DOHH2 (cell line): ENCODE measurements around the gene PWWP3B.

Experiments used
- H3F3A ChIP-seq: fragments of 200-600 bp; sonication (generic), shearing (Covaris generic); 2 replicates; pipeline ENCODE4 v1.6.0; 2016; ENCODE audit warnings: antibody characterized with exemption, mild to moderate bottlenecking; ENCODE audit not compliant: control insufficient read depth, insufficient read depth
- H3K27ac ChIP-seq: fragments of 200-600 bp; sonication (generic); 2 replicates; pipeline ENCODE4 v1.5.1; 2014; ENCODE audit warnings: low read depth, mild to moderate bottlenecking, low read length, moderate library complexity
- H3K27me3 ChIP-seq: fragments of 200-600 bp; sonication (generic); 2 replicates; pipeline ENCODE4 v1.6.1; 2014; ENCODE audit warnings: mild to moderate bottlenecking, low read length, mixed read lengths; ENCODE audit not compliant: control insufficient read depth
- H3K36me3 ChIP-seq: fragments of 200-600 bp; sonication (generic); 2 replicates; pipeline ENCODE4 v1.6.1; 2014; ENCODE audit warnings: mild to moderate bottlenecking, low read length, moderate library complexity, mixed read lengths; ENCODE audit not compliant: control insufficient read depth
- H3K4me1 ChIP-seq: fragments of 200-600 bp; sonication (generic); 2 replicates; pipeline ENCODE4 v1.6.1; 2014; ENCODE audit warnings: mild to moderate bottlenecking, low read length, mixed read lengths; ENCODE audit not compliant: control insufficient read depth
- H3K4me2 ChIP-seq: fragments of 200-600 bp; sonication (generic); 2 replicates; pipeline ENCODE4 v1.6.0; 2014; ENCODE audit warnings: mild to moderate bottlenecking, low read length, moderate library complexity
- H3K4me3 ChIP-seq: fragments of 200-600 bp; sonication (generic); 2 replicates; pipeline ENCODE4 v1.5.1; 2014; ENCODE audit warnings: mild to moderate bottlenecking, low read length, mixed read lengths
- H3K79me2 ChIP-seq: fragments of 200-600 bp; sonication (generic); 2 replicates; pipeline ENCODE4 v1.6.1; 2014; ENCODE audit warnings: mild to moderate bottlenecking, low read length, mixed read lengths; ENCODE audit not compliant: control insufficient read depth
- H3K9me2 ChIP-seq: fragments of 200-600 bp; sonication (generic); replicated peaks from 2 replicates; pipeline ENCODE4 v1.6.1; 2014; ENCODE audit warnings: mild to moderate bottlenecking, low read length, mixed read lengths; ENCODE audit not compliant: control insufficient read depth
- H3K9me3 ChIP-seq: fragments of 200-600 bp; sonication (generic); 2 replicates; pipeline ENCODE4 v1.6.1; 2014; ENCODE audit warnings: antibody characterized with exemption, low read length, mixed read lengths; ENCODE audit not compliant: control insufficient read depth, insufficient read depth
- H4K20me1 ChIP-seq: fragments of 200-600 bp; sonication (generic); 2 replicates; pipeline ENCODE4 v1.6.0; 2014; ENCODE audit warnings: low read depth, mild to moderate bottlenecking, antibody characterized with exemption, low read length, moderate library complexity; ENCODE audit not compliant: control insufficient read depth, insufficient read depth
- CTCF ChIP-seq: fragments of 200-600 bp; sonication (generic); IDR thresholded peaks from one replicate; pipeline ENCODE4 v1.5.1; 2014; ENCODE audit warnings: antibody characterized with exemption, mild to moderate bottlenecking, low read depth, low read length; ENCODE audit not compliant: poor library complexity, severe bottlenecking
- EZH2phosphoT487 ChIP-seq: fragments of 200-600 bp; sonication (generic); IDR thresholded peaks from 2 replicates; pipeline ENCODE4 v1.6.1; 2017; ENCODE audit warnings: borderline replicate concordance, mild to moderate bottlenecking, antibody characterized with exemption, low read length, moderate library complexity, mixed read lengths

The PWWP3B gene

GRCh38 chrX:106168107-106168506 is at the start of gene PWWP3B:
Gene PWWP3B (plus strand): TSS chrX:106168305. CDS start chrX:106205433, 37,128 bp downstream.
- Histone ChIP-seq H3K4me1 (no peaks in the 10 kb centered on the region), H3K4me2 (no peak within 1 kb of the TSS)

GRCh38 chrX:106139048-106139447 is 29.1 kb upstream of the PWWP3B start:
- Histone ChIP-seq H3F3A (no peaks in the 10 kb centered on the region), H3K79me2 (no peaks in the 10 kb centered on the region), H3K4me1 (no peaks in the 10 kb centered on the region), H3K4me3 (no peak overlapping the region), H3K36me3 (no peaks in the 10 kb centered on the region), H3K4me2 (no peak overlapping the region), H4K20me1 (no peaks in the 10 kb centered on the region), H3K9me3 (no peaks in the 10 kb centered on the region), H3K27me3 (no peaks in the 10 kb centered on the region), H3K27ac (no peak overlapping the region), H3K9me2 (no peaks in the 10 kb centered on the region)
- no peak for TF ChIP-seq EZH2phosphoT487
- TF ChIP-seq CTCF = no peak

More at GRCh38 chrX:106168107-106168506, at the start of gene PWWP3B:
- Histone ChIP-seq H3K79me2 (no peaks in the 10 kb centered on the region), H3K4me3 (no peak within 1 kb of the TSS), H3F3A (no peaks in the 10 kb centered on the region), H3K9me2 (no peaks in the 10 kb centered on the region), H4K20me1 (no peaks in the 10 kb centered on the region), H3K27ac (no peak within 1 kb of the TSS), H3K27me3 (no peaks in the 10 kb centered on the region), H3K9me3 (no peaks in the 10 kb centered on the region), H3K36me3 (no peaks in the 10 kb centered on the region)
- no peak for TF ChIP-seq EZH2phosphoT487
- no peak for TF ChIP-seq CTCF

- Histone ChIP-seq H3F3A (no peaks in the 10 kb centered on the region), H3K27me3 (no peaks in the 10 kb centered on the region), H3K27ac (no peak overlapping the region), H3K9me3 (no peaks in the 10 kb centered on the region), H3K4me3 (no peak overlapping the region), H3K36me3 (no peaks in the 10 kb centered on the region), H4K20me1 (no peaks in the 10 kb centered on the region), H3K79me2 (no peaks in the 10 kb centered on the region), H3K4me2 (no peak overlapping the region), H3K9me2 (no peaks in the 10 kb centered on the region), H3K4me1 (no peaks in the 10 kb centered on the region)
- no peak for TF ChIP-seq CTCF
- no peak for TF ChIP-seq EZH2phosphoT487
Observed at GRCh38 chrX:106144755-106145639, 23.1 kb upstream of the PWWP3B start.
